HepG2 (cell line): ENCODE data around the gene SLC22A7. TPM values are rescaled to one million over a fixed set of nuclear protein-coding genes. Genes with fewer than 3 reads are reported as not detected.

Experiments
- MAZ ChIP-seq, 2 experiments: sonication (generic) in 1 of 2; formaldehyde crosslinking in 1 of 2; IDR thresholded peaks; 2 replicates each; pipeline versions ENCODE4 v1.5.0 to v1.6.1; 2012 to 2020; ENCODE audit warnings: low read depth in 2 of 2, mild to moderate bottlenecking in 2 of 2, borderline replicate concordance in 1 of 2, improper control_type of control experiment in 1 of 2, low read length in 1 of 2, missing genetic modification reagents in 1 of 2, moderate library complexity in 1 of 2
- PAF1 ChIP-seq: IDR thresholded peaks from 2 replicates; pipeline ENCODE4 v1.6.1; 2016; ENCODE audit warnings: missing genetic modification reagents, missing compliant biosample characterization
- PPARG ChIP-seq: conservative IDR thresholded peaks from 2 replicates; pipeline ENCODE4 v1.6.1; 2016; ENCODE audit warnings: missing biosample characterization, missing genetic modification reagents
- SIX1 ChIP-seq: sonication (generic); formaldehyde crosslinking; IDR thresholded peaks from 2 replicates; pipeline ENCODE4 v1.4.0; 2020; ENCODE audit warnings: missing genetic modification reagents, borderline replicate concordance
- ZBTB40 ChIP-seq, 2 experiments: fragments of 450-650 bp in 1 of 2; sonication (generic) in 1 of 2; formaldehyde crosslinking in 1 of 2; IDR thresholded peaks; 2 replicates each; pipeline versions ENCODE4 v1.6.1 to v1.8.0; 2016 to 2022; ENCODE audit warnings: antibody characterized with exemption in 1 of 2, mild to moderate bottlenecking in 1 of 2, missing genetic modification reagents in 1 of 2
- ZBTB8A ChIP-seq: sonication (generic); formaldehyde crosslinking; IDR thresholded peaks from 2 replicates; pipeline ENCODE4 v1.4.0; 2020; ENCODE audit warnings: mild to moderate bottlenecking, low read depth, missing genetic modification reagents, borderline replicate concordance
- ZNF562 ChIP-seq: sonication (generic); formaldehyde crosslinking; IDR thresholded peaks from 2 replicates; pipeline ENCODE4 v1.8.0; 2022; ENCODE audit warnings: missing genetic modification reagents, borderline replicate concordance
- polyA plus RNA-seq, 8 experiments: library from polyadenylated mRNA; depleted of rRNA in 3 of 8; stranded (reverse) in 7 of 8; unstranded in 1 of 8; fragments of >200 nt; fragmentation: Illumina TruSeq in 4 of 8; extraction: Trizol in 4 of 8; gene quantifications; 2 replicates each; pipeline versions ENCODE4 v1.2.1 to v1.2.3, GENCODE V29; 2011 to 2016; ENCODE audit warnings: low read depth in 4 of 8, missing spikeins in 1 of 8, mixed read lengths in 1 of 8; ENCODE audit not compliant: insufficient read depth in 1 of 8
- total RNA-seq, 5 experiments: library from RNA; depleted of rRNA; stranded (reverse); fragments of >200 nt; fragmentation: Illumina TruSeq; extraction: Trizol; gene quantifications; 2 replicates each; pipeline ENCODE4 v1.2.3, GENCODE V29; 2016; ENCODE audit warnings: low read depth in 1 of 5
- TF ChIP-seq, protein P1 (sequence below): sonication (generic); formaldehyde crosslinking; IDR thresholded peaks from 2 replicates; pipeline ENCODE4 v1.4.0; 2020; ENCODE audit warnings: missing genetic modification reagents
- TF ChIP-seq, protein P2 (sequence below): IDR thresholded peaks from 2 replicates; pipeline ENCODE4 v1.6.1; 2016; ENCODE audit warnings: low read depth, control low read depth
- TF ChIP-seq, protein P3 (sequence below): sonication (generic); formaldehyde crosslinking; IDR thresholded peaks from 2 replicates; pipeline ENCODE4 v1.8.1; 2022; ENCODE audit warnings: low read depth, mild to moderate bottlenecking, missing genetic modification reagents
- TF ChIP-seq, protein P4 (sequence below): sonication (generic); formaldehyde crosslinking; IDR thresholded peaks from 2 replicates; pipeline ENCODE4 v1.5.1; 2020; ENCODE audit warnings: mild to moderate bottlenecking, missing genetic modification reagents, moderate library complexity

SLC22A7 gene
- total and polyA plus RNA-seq, 2 of the 13 experiments (the other 11 are each of a cell fraction or from before 2014, with no cell fraction given): 5.3 to 22.6 TPM

DNA sequence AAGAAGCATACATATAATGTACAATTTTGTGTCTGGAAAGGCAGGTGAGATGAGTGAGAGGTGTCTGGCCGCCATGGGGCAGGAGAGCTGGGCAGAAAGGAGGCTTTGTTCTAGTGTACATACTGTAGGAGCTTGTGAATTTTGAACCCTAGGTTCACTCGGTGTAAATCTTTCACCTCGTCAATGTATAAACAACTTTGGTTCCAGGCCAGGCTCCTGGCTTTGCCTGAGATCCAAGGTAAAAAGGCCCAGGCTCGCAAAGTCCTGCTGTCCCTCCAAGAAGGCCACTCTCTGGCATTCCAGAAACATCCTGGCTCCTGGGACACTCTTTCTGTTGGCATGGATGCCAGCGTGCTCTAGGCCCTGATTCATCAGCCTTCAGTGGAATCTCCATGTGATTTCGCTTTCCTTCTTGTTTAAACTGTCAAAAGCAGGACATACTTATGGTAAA lies 7.1 kb upstream of the SLC22A7 start (continued):
- TF ChIP-seq, protein P1, sequence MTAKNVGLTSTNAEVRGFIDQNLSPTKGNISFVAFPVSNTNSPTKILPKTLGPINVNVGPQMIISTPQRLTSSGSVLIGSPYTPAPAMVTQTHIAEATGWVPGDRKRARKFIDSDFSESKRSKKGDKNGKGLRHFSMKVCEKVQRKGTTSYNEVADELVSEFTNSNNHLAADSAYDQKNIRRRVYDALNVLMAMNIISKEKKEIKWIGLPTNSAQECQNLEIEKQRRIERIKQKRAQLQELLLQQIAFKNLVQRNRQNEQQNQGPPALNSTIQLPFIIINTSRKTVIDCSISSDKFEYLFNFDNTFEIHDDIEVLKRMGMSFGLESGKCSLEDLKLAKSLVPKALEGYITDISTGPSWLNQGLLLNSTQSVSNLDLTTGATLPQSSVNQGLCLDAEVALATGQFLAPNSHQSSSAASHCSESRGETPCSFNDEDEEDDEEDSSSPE (CRISPR knock-in tag): peak; percentile 59; the same call in 1 of the 2 replicates
- TF ChIP-seq, protein P2, sequence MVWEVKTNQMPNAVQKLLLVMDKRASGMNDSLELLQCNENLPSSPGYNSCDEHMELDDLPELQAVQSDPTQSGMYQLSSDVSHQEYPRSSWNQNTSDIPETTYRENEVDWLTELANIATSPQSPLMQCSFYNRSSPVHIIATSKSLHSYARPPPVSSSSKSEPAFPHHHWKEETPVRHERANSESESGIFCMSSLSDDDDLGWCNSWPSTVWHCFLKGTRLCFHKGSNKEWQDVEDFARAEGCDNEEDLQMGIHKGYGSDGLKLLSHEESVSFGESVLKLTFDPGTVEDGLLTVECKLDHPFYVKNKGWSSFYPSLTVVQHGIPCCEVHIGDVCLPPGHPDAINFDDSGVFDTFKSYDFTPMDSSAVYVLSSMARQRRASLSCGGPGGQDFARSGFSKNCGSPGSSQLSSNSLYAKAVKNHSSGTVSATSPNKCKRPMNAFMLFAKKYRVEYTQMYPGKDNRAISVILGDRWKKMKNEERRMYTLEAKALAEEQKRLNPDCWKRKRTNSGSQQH: no peak
- TF ChIP-seq, protein P3, sequence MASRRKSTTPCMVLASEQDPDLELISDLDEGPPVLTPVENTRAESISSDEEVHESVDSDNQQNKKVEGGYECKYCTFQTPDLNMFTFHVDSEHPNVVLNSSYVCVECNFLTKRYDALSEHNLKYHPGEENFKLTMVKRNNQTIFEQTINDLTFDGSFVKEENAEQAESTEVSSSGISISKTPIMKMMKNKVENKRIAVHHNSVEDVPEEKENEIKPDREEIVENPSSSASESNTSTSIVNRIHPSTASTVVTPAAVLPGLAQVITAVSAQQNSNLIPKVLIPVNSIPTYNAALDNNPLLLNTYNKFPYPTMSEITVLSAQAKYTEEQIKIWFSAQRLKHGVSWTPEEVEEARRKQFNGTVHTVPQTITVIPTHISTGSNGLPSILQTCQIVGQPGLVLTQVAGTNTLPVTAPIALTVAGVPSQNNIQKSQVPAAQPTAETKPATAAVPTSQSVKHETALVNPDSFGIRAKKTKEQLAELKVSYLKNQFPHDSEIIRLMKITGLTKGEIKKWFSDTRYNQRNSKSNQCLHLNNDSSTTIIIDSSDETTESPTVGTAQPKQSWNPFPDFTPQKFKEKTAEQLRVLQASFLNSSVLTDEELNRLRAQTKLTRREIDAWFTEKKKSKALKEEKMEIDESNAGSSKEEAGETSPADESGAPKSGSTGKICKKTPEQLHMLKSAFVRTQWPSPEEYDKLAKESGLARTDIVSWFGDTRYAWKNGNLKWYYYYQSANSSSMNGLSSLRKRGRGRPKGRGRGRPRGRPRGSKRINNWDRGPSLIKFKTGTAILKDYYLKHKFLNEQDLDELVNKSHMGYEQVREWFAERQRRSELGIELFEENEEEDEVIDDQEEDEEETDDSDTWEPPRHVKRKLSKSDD: peak; percentile 67; the same call in 1 of the 2 replicates
- TF ChIP-seq PPARG (CRISPR knock-in tag) (peak; percentile 93), SIX1 (CRISPR knock-in tag) (peak; percentile 67; the same call in 1 of the 2 replicates), ZBTB8A (CRISPR knock-in tag) (no peak), MAZ (IDR thresholded peaks at IDR 0.05; ENCODE audit: borderline replicate concordance, low read depth, low read length) (no peak), MAZ (CRISPR knock-in tag; IDR thresholded peaks at IDR 0.05; ENCODE audit: low read depth) (0 out of 2 replicates have a peak, but pooled peaks have one; percentile 23), PAF1 (CRISPR knock-in tag) (no peak), ZBTB40 (IDR thresholded peaks at IDR 0.05) (no peak), ZBTB40 (CRISPR knock-in tag; IDR thresholded peaks at IDR 0.05) (0 out of 2 replicates have a peak, but pooled peaks have one; percentile 38), ZNF562 (CRISPR knock-in tag) (no peak)
- TF ChIP-seq, protein P4, sequence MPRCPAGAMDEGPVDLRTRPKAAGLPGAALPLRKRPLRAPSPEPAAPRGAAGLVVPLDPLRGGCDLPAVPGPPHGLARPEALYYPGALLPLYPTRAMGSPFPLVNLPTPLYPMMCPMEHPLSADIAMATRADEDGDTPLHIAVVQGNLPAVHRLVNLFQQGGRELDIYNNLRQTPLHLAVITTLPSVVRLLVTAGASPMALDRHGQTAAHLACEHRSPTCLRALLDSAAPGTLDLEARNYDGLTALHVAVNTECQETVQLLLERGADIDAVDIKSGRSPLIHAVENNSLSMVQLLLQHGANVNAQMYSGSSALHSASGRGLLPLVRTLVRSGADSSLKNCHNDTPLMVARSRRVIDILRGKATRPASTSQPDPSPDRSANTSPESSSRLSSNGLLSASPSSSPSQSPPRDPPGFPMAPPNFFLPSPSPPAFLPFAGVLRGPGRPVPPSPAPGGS (CRISPR knock-in tag): no peak; the same call in 1 of the 2 replicates
